ENCODE measurements around the gene RAD51C.

The RAD51C gene

DNA sequence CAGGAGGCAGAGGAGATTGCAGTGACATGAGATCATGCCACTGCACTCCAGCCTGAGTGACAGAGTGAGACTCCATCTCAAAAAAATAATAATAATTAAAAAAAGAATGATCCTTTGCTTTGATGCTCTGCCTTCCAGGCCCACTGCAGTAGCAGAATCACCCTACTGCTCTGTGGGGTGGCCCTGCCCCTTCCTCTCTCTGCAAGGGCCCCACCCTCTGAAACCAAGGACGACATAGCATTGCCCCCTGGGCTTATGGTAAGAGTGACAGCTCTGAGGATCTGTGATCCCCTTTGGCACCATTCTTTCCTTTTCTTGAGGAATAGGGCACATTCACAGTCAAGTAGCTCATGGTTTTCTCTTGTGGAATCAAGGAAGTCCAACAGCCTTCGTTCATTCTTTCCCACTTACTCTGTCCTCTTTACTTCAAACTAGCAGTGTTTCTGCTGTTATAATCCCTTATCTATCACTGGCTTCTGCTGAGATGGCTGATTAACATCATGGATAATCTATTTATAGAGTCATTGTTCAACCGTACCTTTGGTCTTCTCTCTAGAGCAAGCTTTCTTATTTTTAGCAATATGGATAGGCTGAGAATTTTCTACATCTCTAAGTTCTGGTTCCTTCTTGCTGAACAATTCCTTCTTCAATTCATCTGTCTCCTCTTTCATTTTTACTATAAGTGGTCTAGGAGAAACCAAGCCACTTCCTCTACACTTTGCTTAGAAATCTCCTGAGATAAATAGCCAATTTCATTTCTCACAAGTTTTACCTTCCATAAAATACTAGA, 14.1 kb downstream of the RAD51C start:
- DNase-seq (ENCODE audit: extremely low read depth, low read depth) = no peak
- no peak overlapping the region for H3K4me3 ChIP-seq (replicated peaks; ENCODE audit: low read depth, low read length)
- TF ChIP-seq, protein P1, sequence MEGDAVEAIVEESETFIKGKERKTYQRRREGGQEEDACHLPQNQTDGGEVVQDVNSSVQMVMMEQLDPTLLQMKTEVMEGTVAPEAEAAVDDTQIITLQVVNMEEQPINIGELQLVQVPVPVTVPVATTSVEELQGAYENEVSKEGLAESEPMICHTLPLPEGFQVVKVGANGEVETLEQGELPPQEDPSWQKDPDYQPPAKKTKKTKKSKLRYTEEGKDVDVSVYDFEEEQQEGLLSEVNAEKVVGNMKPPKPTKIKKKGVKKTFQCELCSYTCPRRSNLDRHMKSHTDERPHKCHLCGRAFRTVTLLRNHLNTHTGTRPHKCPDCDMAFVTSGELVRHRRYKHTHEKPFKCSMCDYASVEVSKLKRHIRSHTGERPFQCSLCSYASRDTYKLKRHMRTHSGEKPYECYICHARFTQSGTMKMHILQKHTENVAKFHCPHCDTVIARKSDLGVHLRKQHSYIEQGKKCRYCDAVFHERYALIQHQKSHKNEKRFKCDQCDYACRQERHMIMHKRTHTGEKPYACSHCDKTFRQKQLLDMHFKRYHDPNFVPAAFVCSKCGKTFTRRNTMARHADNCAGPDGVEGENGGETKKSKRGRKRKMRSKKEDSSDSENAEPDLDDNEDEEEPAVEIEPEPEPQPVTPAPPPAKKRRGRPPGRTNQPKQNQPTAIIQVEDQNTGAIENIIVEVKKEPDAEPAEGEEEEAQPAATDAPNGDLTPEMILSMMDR (IDR thresholded peaks at IDR 0.05; ENCODE audit: low read depth, low read length, missing control alignments) = no peak

DNA sequence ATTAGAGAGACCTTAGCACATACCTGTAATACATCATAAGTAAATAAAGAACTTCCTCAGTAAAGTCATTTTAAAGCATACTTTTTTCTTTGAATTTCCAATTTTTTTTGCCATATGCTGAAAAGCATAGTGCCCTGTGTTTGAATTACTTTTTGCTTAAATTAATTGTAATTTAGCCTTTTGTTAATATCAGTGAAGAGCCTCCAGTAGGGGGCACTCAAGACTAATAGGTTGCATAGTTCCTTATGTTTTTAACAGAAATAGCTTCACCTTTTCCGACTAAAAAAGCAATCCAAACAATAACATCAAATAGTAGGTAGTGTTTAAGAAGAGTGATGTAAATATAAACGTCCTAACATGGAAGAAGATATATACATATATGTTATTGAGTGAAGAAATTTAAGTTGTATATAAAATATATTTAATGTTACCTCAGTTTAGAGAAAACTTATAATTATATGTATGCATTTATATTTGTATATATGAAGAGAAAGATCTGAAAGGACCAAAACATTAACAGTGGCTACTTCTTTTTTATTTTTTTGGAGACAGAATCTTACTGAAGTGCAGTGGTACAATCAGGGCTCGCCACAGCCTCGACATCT, 18.6 kb downstream of the RAD51C start:
- H3K4me3 ChIP-seq (replicated peaks; ENCODE audit: low read depth, low read length) = no peak overlapping the region
- TF ChIP-seq, protein P1 (IDR thresholded peaks at IDR 0.05; ENCODE audit: low read depth, low read length, missing control alignments) = peak; percentile 45
- DNase-seq (ENCODE audit: extremely low read depth, low read depth) = peak; percentile 22

DNA sequence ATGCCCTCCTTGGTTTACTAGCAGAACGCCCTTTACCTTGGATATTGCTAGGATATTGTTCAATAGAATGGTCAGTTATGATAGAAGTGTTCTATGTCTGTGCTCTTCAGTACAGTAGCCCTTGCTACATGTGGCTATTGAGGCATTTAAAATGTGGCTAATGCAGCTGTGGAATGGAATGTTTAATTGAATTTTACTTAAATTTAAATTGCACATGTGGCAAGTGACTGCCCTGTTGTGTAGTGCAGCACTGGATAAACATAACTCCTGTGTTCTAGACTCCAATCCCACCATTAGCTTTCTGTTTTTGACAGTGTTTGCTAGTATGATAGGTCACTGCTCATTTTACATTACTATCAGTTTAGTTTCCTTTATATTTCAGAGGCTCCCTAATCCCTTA, 29.9 kb downstream of the RAD51C start:
- TF ChIP-seq, protein P1 (IDR thresholded peaks at IDR 0.05; ENCODE audit: low read depth, low read length, missing control alignments) = no peak
- no peak overlapping the region for H3K4me3 ChIP-seq (replicated peaks; ENCODE audit: low read depth, low read length)
- DNase-seq (ENCODE audit: extremely low read depth, low read depth) = no peak

DNA sequence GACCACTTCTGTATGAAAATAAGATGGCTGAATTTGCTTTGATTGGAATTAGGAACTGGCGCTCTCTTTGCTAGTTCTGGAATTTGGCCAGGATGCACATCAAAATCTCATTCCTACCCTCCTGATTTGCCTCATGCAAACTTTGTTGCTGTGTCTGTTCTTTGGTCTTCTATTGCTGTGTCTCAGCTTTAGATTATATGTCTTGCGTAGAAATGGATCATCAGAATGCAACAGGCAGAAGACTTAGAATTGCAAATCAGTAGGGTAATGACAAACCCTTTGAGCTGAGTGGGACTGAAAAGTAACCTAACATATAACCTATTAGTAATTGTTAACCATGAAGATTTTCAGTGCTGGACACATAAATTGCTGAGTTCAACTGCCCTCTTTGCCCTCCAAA, 30.3 kb downstream of the RAD51C start:
- no peak for DNase-seq (ENCODE audit: extremely low read depth, low read depth)

DNA sequence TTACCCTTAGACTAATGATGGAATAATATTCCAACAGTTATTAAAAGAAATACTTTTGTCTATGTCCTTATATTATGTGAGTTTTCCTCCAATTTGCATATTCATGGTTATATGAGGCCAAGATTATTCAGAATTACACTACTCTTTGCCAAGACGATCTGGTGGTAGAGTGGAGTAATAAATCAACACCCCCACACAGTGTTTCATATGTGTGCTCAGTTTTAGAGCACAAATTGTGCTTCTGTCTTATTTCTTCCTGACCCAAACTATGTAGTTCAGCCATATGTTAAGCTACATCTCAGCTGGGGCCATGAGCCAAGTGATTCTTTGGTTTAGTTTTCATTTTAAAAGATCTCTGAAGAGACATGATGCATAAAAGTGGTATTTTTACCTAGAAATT, 36.4 kb downstream of the RAD51C start:
- no peak overlapping the region for H3K4me3 ChIP-seq (replicated peaks; ENCODE audit: low read depth, low read length)
- TF ChIP-seq, protein P1 (IDR thresholded peaks at IDR 0.05; ENCODE audit: low read depth, low read length, missing control alignments) = no peak
- DNase-seq (ENCODE audit: extremely low read depth, low read depth) = no peak

More for the DNA sequence above, 30.3 kb downstream of the RAD51C start:
- no peak overlapping the region for H3K4me3 ChIP-seq (replicated peaks; ENCODE audit: low read depth, low read length)
- TF ChIP-seq, protein P1 (IDR thresholded peaks at IDR 0.05; ENCODE audit: low read depth, low read length, missing control alignments) = no peak

DNA sequence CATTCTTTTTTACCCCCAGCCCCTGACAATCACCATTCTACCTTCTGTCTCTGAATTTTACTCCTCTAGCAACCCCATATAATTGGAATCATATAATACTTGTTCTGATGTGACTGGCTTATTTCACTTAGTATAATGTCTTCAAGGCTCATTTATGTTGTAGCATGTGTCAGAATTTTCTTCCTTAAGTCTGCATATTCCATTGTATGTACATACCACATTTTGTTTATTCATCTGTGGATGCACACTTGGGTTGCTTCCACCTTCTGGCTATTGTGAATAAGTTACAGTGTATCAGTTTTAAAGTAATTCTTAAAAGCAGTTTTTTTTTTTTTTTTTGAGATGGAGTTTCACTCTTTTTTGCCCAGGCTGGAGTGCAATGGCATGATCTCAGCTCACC, 38.5 kb downstream of the RAD51C start:
- TF ChIP-seq, protein P1 (IDR thresholded peaks at IDR 0.05; ENCODE audit: low read depth, low read length, missing control alignments) = no peak
- no peak for DNase-seq (ENCODE audit: extremely low read depth, low read depth)
- no peak overlapping the region for H3K4me3 ChIP-seq (replicated peaks; ENCODE audit: low read depth, low read length)

Data from HFF-Myc (cell line).